HG02943 (cell line): ENCODE measurements around the gene WDR89.
"Not testable (repeated sequence)": the region's sequence is repeated elsewhere in the genome, so short reads cannot be mapped to it uniquely, and the experiment has no call there.

Experiments used
- ATAC-seq: cut with Tn5 transposase; IDR thresholded peaks from one replicate; pipeline ENCODE4 v1.9.1; 2021; ENCODE audit warnings: mild to moderate bottlenecking, low read depth, moderate library complexity; ENCODE audit not compliant: unreplicated experiment

The WDR89 gene

GRCh38 chr14:63641473-63642228, at the start of gene WDR89:
WDR89 (minus strand) TSS chr14:63641871; CDS start chr14:63599942, 41,929 bp downstream.
- ATAC-seq, result peak; percentile 84

GRCh38 chr14:63689132-63689531, 47.5 kb upstream of the WDR89 start:
- no peak for ATAC-seq

- no peak for ATAC-seq
Observed at GRCh38 chr14:63686926-63687325, 45.3 kb upstream of the WDR89 start.

- ATAC-seq, result no peak
Observed at GRCh38 chr14:63685401-63685800, 43.7 kb upstream of the WDR89 start.

GRCh38 chr14:63682727-63683593, 41.3 kb upstream of the WDR89 start:
- ATAC-seq, result no peak

- no peak for ATAC-seq
Observed at GRCh38 chr14:63678536-63678935, 36.9 kb upstream of the WDR89 start.

- ATAC-seq, result no peak
Observed at GRCh38 chr14:63677891-63678379, 36.3 kb upstream of the WDR89 start.

- ATAC-seq, result no peak
Observed at GRCh38 chr14:63676615-63677014, 34.9 kb upstream of the WDR89 start.

GRCh38 chr14:63673886-63674497, 32.3 kb upstream of the WDR89 start:
- ATAC-seq, result no peak

- ATAC-seq, result no peak
Observed at GRCh38 chr14:63673255-63673654, 31.6 kb upstream of the WDR89 start.

GRCh38 chr14:63672417-63673180, 30.9 kb upstream of the WDR89 start:
- peak; percentile 71 for ATAC-seq

- peak; percentile 23 for ATAC-seq
Observed at GRCh38 chr14:63671987-63672386, 30.3 kb upstream of the WDR89 start.

GRCh38 chr14:63670692-63671091, 29.0 kb upstream of the WDR89 start:
- ATAC-seq, result no peak

- ATAC-seq, result no peak
Observed at GRCh38 chr14:63666335-63666734, 24.7 kb upstream of the WDR89 start.

GRCh38 chr14:63663428-63664341, 22.0 kb upstream of the WDR89 start:
- ATAC-seq, result no peak

GRCh38 chr14:63662776-63663175, 21.1 kb upstream of the WDR89 start:
- ATAC-seq, result no peak

GRCh38 chr14:63661881-63662280, 20.2 kb upstream of the WDR89 start:
- not testable (repeated sequence) for ATAC-seq

GRCh38 chr14:63659726-63660125, 18.1 kb upstream of the WDR89 start:
- no peak for ATAC-seq

- no peak for ATAC-seq
Observed at GRCh38 chr14:63656194-63656593, 14.5 kb upstream of the WDR89 start.
